Esophagus squamous epithelium (tissue), 4 donors: ENCODE results near the gene MAP1LC3B.

Experiments
- POLR2A ChIP-seq, 4 donors: fragments of 450-650 bp; IDR thresholded peaks; one replicate each; pipeline ENCODE4 v1.6.1; 2017; ENCODE audit warnings: antibody characterized with exemption in 4 of 4, mild to moderate bottlenecking in 4 of 4, moderate library complexity in 3 of 4
- TF ChIP-seq, protein P1 (sequence below), 6 experiments: fragments of 450-650 bp in 4 of 6; fragments of 200-600 bp in 2 of 6; sonication (generic) in 2 of 6; IDR thresholded peaks; one replicate each; pipeline ENCODE4 v1.5.1; 2016 to 2019; ENCODE audit warnings: antibody characterized with exemption in 6 of 6, mild to moderate bottlenecking in 4 of 6, moderate library complexity in 4 of 6

DNA sequence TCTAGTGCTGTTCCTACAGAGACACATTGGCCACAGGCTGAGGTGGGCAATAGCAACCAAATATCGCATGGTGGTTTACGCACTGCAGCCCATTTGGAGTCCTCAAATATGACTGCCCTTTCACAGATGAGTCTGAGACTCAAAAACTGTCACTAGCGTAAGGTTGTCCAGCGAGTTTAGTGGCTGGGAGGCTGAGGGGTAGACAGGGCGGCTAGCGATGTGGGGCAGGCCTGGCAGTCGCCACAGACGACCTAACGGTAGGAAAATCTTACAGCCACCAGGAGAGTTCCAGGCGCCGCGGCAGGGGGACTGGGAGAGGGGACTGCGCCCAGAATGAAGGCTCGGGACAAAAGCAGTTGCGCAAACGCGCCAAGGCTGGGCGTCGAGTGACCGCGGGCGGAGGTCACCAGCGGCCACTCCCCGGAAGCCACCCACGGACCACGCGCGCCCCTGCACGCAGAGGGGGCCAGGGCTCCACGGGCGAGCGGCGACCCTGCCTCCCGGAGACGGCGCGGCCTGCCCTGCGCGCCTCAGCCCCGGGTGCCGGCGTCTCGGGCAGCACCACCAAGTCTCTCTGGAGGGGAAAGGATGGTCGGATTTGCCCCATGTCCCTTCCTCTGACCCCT is 699 bp upstream of the MAP1LC3B start:
- TF ChIP-seq, protein P1, sequence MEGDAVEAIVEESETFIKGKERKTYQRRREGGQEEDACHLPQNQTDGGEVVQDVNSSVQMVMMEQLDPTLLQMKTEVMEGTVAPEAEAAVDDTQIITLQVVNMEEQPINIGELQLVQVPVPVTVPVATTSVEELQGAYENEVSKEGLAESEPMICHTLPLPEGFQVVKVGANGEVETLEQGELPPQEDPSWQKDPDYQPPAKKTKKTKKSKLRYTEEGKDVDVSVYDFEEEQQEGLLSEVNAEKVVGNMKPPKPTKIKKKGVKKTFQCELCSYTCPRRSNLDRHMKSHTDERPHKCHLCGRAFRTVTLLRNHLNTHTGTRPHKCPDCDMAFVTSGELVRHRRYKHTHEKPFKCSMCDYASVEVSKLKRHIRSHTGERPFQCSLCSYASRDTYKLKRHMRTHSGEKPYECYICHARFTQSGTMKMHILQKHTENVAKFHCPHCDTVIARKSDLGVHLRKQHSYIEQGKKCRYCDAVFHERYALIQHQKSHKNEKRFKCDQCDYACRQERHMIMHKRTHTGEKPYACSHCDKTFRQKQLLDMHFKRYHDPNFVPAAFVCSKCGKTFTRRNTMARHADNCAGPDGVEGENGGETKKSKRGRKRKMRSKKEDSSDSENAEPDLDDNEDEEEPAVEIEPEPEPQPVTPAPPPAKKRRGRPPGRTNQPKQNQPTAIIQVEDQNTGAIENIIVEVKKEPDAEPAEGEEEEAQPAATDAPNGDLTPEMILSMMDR (IDR thresholded peaks at IDR 0.05): no peak
- no peak for TF ChIP-seq POLR2A (IDR thresholded peaks at IDR 0.05)
